HepG2 (cell line): ENCODE measurements around the gene TLK1. TPM values are rescaled to one million over a fixed set of nuclear protein-coding genes. Genes with fewer than 3 reads are reported as not detected.

Source experiments
- DNMT3B ChIP-seq: conservative IDR thresholded peaks from 2 replicates; pipeline ENCODE4 v1.6.1; 2016; ENCODE audit warnings: missing biosample characterization, control low read depth
- RBM39 ChIP-seq: fragments of 200-400 bp; formaldehyde crosslinking; IDR thresholded peaks from one replicate; pipeline ENCODE4 v1.6.1; 2018; ENCODE audit warnings: antibody characterized with exemption, mild to moderate bottlenecking, low read depth, low read length; ENCODE audit not compliant: poor library complexity, severe bottlenecking
- ZMYM4 ChIP-seq: sonication (generic); formaldehyde crosslinking; IDR thresholded peaks from 2 replicates; pipeline ENCODE4 v1.8.1; 2023; ENCODE audit warnings: mild to moderate bottlenecking, missing genetic modification reagents
- ZNF33A ChIP-seq: sonication (generic); formaldehyde crosslinking; IDR thresholded peaks from 2 replicates; pipeline ENCODE4 v1.5.1; 2020; ENCODE audit warnings: missing genetic modification reagents, mild to moderate bottlenecking, moderate library complexity, borderline replicate concordance
- ZNF768 ChIP-seq: sonication (generic); formaldehyde crosslinking; IDR thresholded peaks from 2 replicates; pipeline ENCODE4 v1.4.0; 2020; ENCODE audit warnings: missing genetic modification reagents
- ZNF775 ChIP-seq: sonication (generic); formaldehyde crosslinking; IDR thresholded peaks from 2 replicates; pipeline ENCODE4 v1.4.0; 2020; ENCODE audit warnings: missing genetic modification reagents, mild to moderate bottlenecking, moderate library complexity, borderline replicate concordance
- polyA plus RNA-seq, 8 experiments: library from polyadenylated mRNA; depleted of rRNA in 3 of 8; stranded (reverse) in 7 of 8; unstranded in 1 of 8; fragments of >200 nt; fragmentation: Illumina TruSeq in 4 of 8; extraction: Trizol in 4 of 8; gene quantifications; 2 replicates each; pipeline versions ENCODE4 v1.2.1 to v1.2.3, GENCODE V29; 2011 to 2016; ENCODE audit warnings: low read depth in 4 of 8, missing spikeins in 1 of 8, mixed read lengths in 1 of 8; ENCODE audit not compliant: insufficient read depth in 1 of 8
- total RNA-seq, 5 experiments: library from RNA; depleted of rRNA; stranded (reverse); fragments of >200 nt; fragmentation: Illumina TruSeq; extraction: Trizol; gene quantifications; 2 replicates each; pipeline ENCODE4 v1.2.3, GENCODE V29; 2016; ENCODE audit warnings: low read depth in 1 of 5
- TF ChIP-seq, protein P1 (sequence below): IDR thresholded peaks from 2 replicates; pipeline ENCODE4 v1.6.1; 2018; ENCODE audit warnings: missing genetic modification reagents, mild to moderate bottlenecking, missing compliant biosample characterization
- TF ChIP-seq, protein P2 (sequence below): sonication (generic); formaldehyde crosslinking; IDR thresholded peaks from 2 replicates; pipeline ENCODE4 v1.9.0; 2022; ENCODE audit warnings: missing genetic modification reagents, mild to moderate bottlenecking, borderline replicate concordance
- TF ChIP-seq, protein P3 (sequence below): sonication (generic); formaldehyde crosslinking; IDR thresholded peaks from 2 replicates; pipeline ENCODE4 v1.4.0; 2020; ENCODE audit warnings: missing genetic modification reagents, borderline replicate concordance
- TF ChIP-seq, protein P4 (sequence below): sonication (generic); formaldehyde crosslinking; IDR thresholded peaks from 2 replicates; pipeline ENCODE4 v1.5.0; 2020; ENCODE audit warnings: mild to moderate bottlenecking, missing genetic modification reagents, moderate library complexity
- TF ChIP-seq, protein P5 (sequence below): IDR thresholded peaks from 2 replicates; pipeline ENCODE4 v1.6.1; 2016; ENCODE audit warnings: missing compliant biosample characterization, missing genetic modification reagents, borderline replicate concordance
- TF ChIP-seq, protein P6 (sequence below): sonication (generic); formaldehyde crosslinking; IDR thresholded peaks from 2 replicates; pipeline ENCODE4 v1.5.0; 2020; ENCODE audit warnings: mild to moderate bottlenecking, missing genetic modification reagents
- TF ChIP-seq, protein P7 (sequence below): IDR thresholded peaks from 2 replicates; pipeline ENCODE4 v1.6.1; 2012; ENCODE audit warnings: inconsistent platforms

The TLK1 gene
- total and polyA plus RNA-seq, 2 of the 13 experiments (the other 11 are each of a cell fraction or from before 2014, with no cell fraction given) = 16.8 to 28.7 TPM

DNA sequence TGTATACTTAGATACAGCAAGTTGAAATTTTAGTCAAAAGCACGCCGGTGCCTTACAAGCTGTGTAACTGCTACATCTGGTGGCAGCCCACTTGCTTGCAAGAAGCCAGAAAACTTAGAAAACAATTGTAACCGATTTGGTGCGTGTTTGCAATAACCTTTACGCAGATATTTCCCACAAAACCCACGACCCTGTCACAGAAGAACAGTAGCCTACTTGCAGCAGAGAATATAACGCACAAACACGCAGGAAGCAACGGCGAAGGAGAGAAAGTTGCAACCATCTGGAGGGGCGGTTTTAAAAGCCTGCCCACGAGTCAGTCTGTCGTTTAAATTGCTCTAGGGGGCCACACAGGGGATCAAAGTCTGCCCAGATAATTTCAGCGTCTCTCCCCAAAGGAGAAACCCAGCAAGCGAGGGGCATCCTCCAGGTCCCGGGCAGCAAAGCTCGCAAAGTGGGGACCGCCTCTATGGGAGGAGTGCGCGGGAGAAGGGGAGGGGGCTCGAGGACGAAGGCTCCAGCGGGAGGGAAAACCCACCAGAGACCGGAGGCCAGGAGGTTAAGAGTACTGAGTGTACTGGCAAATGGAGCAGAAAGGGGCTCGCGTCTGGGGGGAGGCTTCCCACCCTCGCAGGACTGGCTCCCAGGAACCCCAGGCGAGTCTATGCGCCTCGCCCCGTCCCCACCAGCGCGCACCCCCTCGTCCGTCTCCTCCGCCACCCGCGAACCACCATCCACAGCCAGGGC, 1.1 kb downstream of the TLK1 start (continued):
- TF ChIP-seq, protein P1, sequence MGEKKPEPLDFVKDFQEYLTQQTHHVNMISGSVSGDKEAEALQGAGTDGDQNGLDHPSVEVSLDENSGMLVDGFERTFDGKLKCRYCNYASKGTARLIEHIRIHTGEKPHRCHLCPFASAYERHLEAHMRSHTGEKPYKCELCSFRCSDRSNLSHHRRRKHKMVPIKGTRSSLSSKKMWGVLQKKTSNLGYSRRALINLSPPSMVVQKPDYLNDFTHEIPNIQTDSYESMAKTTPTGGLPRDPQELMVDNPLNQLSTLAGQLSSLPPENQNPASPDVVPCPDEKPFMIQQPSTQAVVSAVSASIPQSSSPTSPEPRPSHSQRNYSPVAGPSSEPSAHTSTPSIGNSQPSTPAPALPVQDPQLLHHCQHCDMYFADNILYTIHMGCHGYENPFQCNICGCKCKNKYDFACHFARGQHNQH (CRISPR knock-in tag) = no peak; the same call in 1 of the 2 replicates
- TF ChIP-seq RBM39 (no peak), ZNF768 (CRISPR knock-in tag) (0 out of 2 replicates have a peak, but pooled peaks have one; percentile 23), ZNF775 (no peak), ZNF33A (CRISPR knock-in tag) (no peak), DNMT3B (CRISPR knock-in tag) (0 out of 2 replicates have a peak, but pooled peaks have one; percentile 45), ZMYM4 (peak; percentile 55)
- TF ChIP-seq, protein P2, sequence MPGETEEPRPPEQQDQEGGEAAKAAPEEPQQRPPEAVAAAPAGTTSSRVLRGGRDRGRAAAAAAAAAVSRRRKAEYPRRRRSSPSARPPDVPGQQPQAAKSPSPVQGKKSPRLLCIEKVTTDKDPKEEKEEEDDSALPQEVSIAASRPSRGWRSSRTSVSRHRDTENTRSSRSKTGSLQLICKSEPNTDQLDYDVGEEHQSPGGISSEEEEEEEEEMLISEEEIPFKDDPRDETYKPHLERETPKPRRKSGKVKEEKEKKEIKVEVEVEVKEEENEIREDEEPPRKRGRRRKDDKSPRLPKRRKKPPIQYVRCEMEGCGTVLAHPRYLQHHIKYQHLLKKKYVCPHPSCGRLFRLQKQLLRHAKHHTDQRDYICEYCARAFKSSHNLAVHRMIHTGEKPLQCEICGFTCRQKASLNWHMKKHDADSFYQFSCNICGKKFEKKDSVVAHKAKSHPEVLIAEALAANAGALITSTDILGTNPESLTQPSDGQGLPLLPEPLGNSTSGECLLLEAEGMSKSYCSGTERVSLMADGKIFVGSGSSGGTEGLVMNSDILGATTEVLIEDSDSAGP (CRISPR knock-in tag) = peak; percentile 56; the same call in 1 of the 2 replicates
- TF ChIP-seq, protein P3, sequence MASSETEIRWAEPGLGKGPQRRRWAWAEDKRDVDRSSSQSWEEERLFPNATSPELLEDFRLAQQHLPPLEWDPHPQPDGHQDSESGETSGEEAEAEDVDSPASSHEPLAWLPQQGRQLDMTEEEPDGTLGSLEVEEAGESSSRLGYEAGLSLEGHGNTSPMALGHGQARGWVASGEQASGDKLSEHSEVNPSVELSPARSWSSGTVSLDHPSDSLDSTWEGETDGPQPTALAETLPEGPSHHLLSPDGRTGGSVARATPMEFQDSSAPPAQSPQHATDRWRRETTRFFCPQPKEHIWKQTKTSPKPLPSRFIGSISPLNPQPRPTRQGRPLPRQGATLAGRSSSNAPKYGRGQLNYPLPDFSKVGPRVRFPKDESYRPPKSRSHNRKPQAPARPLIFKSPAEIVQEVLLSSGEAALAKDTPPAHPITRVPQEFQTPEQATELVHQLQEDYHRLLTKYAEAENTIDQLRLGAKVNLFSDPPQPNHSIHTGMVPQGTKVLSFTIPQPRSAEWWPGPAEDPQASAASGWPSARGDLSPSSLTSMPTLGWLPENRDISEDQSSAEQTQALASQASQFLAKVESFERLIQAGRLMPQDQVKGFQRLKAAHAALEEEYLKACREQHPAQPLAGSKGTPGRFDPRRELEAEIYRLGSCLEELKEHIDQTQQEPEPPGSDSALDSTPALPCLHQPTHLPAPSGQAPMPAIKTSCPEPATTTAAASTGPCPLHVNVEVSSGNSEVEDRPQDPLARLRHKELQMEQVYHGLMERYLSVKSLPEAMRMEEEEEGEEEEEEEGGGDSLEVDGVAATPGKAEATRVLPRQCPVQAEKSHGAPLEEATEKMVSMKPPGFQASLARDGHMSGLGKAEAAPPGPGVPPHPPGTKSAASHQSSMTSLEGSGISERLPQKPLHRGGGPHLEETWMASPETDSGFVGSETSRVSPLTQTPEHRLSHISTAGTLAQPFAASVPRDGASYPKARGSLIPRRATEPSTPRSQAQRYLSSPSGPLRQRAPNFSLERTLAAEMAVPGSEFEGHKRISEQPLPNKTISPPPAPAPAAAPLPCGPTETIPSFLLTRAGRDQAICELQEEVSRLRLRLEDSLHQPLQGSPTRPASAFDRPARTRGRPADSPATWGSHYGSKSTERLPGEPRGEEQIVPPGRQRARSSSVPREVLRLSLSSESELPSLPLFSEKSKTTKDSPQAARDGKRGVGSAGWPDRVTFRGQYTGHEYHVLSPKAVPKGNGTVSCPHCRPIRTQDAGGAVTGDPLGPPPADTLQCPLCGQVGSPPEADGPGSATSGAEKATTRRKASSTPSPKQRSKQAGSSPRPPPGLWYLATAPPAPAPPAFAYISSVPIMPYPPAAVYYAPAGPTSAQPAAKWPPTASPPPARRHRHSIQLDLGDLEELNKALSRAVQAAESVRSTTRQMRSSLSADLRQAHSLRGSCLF (CRISPR knock-in tag) = no peak
- TF ChIP-seq, protein P4, sequence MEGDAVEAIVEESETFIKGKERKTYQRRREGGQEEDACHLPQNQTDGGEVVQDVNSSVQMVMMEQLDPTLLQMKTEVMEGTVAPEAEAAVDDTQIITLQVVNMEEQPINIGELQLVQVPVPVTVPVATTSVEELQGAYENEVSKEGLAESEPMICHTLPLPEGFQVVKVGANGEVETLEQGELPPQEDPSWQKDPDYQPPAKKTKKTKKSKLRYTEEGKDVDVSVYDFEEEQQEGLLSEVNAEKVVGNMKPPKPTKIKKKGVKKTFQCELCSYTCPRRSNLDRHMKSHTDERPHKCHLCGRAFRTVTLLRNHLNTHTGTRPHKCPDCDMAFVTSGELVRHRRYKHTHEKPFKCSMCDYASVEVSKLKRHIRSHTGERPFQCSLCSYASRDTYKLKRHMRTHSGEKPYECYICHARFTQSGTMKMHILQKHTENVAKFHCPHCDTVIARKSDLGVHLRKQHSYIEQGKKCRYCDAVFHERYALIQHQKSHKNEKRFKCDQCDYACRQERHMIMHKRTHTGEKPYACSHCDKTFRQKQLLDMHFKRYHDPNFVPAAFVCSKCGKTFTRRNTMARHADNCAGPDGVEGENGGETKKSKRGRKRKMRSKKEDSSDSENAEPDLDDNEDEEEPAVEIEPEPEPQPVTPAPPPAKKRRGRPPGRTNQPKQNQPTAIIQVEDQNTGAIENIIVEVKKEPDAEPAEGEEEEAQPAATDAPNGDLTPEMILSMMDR (CRISPR knock-in tag) = peak; percentile 78
- TF ChIP-seq, protein P5, sequence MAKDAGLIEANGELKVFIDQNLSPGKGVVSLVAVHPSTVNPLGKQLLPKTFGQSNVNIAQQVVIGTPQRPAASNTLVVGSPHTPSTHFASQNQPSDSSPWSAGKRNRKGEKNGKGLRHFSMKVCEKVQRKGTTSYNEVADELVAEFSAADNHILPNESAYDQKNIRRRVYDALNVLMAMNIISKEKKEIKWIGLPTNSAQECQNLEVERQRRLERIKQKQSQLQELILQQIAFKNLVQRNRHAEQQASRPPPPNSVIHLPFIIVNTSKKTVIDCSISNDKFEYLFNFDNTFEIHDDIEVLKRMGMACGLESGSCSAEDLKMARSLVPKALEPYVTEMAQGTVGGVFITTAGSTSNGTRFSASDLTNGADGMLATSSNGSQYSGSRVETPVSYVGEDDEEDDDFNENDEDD (CRISPR knock-in tag) = peak; percentile 39; the same call in 1 of the 2 replicates
- TF ChIP-seq, protein P6, sequence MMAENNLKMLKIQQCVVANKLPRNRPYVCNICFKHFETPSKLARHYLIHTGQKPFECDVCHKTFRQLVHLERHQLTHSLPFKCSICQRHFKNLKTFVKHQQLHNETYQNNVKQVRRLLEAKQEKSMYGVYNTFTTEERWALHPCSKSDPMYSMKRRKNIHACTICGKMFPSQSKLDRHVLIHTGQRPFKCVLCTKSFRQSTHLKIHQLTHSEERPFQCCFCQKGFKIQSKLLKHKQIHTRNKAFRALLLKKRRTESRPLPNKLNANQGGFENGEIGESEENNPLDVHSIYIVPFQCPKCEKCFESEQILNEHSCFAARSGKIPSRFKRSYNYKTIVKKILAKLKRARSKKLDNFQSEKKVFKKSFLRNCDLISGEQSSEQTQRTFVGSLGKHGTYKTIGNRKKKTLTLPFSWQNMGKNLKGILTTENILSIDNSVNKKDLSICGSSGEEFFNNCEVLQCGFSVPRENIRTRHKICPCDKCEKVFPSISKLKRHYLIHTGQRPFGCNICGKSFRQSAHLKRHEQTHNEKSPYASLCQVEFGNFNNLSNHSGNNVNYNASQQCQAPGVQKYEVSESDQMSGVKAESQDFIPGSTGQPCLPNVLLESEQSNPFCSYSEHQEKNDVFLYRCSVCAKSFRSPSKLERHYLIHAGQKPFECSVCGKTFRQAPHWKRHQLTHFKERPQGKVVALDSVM = peak; percentile 68
- TF ChIP-seq, protein P7, sequence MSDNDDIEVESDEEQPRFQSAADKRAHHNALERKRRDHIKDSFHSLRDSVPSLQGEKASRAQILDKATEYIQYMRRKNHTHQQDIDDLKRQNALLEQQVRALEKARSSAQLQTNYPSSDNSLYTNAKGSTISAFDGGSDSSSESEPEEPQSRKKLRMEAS = peak; percentile 53
